GM12891 (cell line): ENCODE results near the gene ACSBG1.

Source experiments
- PAX5 ChIP-seq: IDR thresholded peaks from 2 replicates; pipeline ENCODE4 v1.6.1; 2011; ENCODE audit warnings: low read length, moderate library complexity, mild to moderate bottlenecking; ENCODE audit not compliant: insufficient read depth, severe bottlenecking
- POLR2A ChIP-seq: IDR thresholded peaks from 2 replicates; pipeline ENCODE4 v1.6.1; 2011; ENCODE audit warnings: low read depth, low read length, control low read depth
- POLR2AphosphoS5 ChIP-seq: IDR thresholded peaks from 2 replicates; pipeline ENCODE4 v1.6.1; 2011; ENCODE audit warnings: low read depth, low read length, control low read depth
- POU2F2 ChIP-seq: IDR thresholded peaks from 2 replicates; pipeline ENCODE4 v1.6.1; 2011; ENCODE audit warnings: low read depth, mild to moderate bottlenecking, control low read depth, low read length, moderate library complexity
- SPI1 ChIP-seq: IDR thresholded peaks from 2 replicates; pipeline ENCODE4 v1.6.1; 2011; ENCODE audit warnings: low read depth, low read length, control low read depth
- TAF1 ChIP-seq: IDR thresholded peaks from 2 replicates; pipeline ENCODE4 v1.6.1; 2011; ENCODE audit warnings: low read depth, low read length, control low read depth

- TF ChIP-seq POLR2A (no peak), POLR2AphosphoS5 (no peak), SPI1 (no peak), TAF1 (no peak), PAX5 (no peak), POU2F2 (no peak)
Measured at GRCh38 chr15:78224023-78224411, 10.3 kb downstream of the ACSBG1 start.
